Activated CD8-positive, alpha-beta memory T cell treated with anti-CD3 and anti-CD28 coated beads, Interleukin-2, amount 50 U/mL, for 1 hour (primary cell): ENCODE measurements around the gene KCNQ4.

ENCODE experiments used
- DNase-seq: peaks from one replicate; pipeline ENCODE4 v3.0.0-alpha.2; 2020; ENCODE audit errors: extremely low read depth

The KCNQ4 gene

DNA sequence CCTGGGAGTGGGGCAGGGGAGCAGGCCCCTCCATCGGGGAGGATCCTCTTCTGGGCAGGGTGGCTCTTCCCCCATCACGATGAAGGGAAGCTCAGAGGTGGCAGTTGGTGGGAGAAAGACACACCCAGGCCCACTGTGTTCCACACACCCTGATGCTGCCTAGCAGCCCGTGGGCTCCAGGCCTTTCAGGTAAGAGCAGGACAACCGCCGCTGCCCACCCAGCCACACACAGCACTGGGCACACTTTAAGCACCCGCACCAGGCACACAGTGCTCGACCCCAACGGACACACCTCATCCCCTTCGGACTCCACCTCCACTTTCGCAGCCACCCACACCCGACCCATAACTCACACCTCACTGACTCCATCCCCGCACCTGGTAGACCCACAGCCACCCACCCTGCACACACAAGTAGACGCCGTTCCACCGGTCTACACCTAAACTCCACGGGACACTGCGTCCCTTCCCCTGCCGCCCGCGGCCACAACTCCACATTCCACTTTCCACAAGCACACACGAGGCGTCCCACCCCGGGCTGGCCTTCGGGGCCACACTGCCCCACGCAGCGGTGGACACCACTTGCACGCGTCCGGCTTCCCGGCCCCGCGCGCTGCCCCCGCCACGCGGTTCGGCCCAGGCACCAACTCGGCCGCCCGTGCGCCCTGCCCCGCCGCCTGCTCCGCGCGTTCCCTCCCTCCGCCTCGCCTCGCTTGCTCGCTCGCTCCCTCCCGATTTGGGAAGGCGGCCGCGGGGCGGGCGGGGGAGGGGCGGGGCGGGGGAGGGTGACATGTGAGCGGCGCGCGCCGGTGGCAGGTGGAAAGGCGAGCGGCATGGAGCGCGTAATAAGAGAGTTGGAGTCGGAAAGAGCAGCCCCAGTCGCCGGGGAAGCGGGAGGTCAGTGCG lies at the start of gene KCNQ4:
KCNQ4 (plus strand) TSS at position 787 of the 905 bp plus-strand sequence. CDS start 307 bp downstream, outside the sequence.
- no peak for DNase-seq

DNA sequence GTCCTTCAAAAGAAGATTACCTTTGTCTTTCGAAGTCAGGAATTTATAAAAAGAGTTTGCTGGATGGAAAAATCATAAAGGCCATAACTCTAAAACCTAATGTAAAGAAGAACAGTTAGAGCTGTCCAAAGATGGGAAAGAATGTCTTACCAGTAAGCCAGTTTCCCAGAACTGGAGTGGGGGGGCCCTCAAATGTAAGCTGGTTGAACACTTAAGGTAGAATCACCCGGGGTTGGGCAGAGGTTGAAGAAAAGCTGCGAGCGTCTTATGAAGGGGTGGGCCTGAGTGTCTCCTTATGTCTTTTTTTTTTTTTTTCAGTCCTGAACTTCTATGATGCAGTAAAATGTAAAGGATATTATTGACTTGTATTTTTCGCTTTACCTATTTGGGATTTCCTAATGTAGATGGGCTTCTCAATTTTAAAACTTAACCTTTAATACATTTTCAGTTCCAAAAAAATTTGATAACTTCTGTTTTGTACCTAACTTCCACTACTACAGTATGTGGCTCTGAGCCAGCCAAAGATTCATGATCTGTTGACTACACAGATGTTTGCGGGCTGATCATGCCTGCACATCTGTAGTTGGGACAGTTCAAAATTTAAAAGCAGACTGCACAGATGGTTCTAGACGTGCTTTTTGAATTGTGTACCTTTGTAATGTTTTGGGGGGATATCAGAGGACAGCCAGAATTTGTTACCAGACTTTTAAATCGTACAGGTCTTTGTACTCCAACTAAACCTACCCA lies 48.5 kb upstream of the KCNQ4 start:
- no peak for DNase-seq

DNA sequence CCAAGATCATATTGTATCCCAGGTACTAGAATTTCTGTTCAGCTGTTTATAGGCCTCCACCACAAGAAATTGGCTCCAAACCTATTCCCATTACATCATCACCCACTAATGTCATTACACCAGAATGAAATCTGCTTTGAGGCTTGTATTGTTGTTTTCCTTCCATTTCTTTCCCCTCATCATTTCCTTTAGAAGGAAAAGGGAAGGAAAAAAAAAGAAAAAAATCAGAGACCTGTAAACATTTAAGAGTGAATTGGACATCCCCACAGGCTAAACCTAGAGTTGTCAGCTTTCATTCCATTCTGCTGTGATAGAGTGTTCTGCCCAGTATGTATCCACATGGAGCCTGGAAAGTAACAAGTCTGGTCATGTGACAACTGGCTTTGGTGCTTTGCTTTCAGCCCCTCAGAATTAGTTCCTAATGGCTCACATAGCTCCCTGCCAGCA lies 47.5 kb upstream of the KCNQ4 start:
- DNase-seq = no peak

DNA sequence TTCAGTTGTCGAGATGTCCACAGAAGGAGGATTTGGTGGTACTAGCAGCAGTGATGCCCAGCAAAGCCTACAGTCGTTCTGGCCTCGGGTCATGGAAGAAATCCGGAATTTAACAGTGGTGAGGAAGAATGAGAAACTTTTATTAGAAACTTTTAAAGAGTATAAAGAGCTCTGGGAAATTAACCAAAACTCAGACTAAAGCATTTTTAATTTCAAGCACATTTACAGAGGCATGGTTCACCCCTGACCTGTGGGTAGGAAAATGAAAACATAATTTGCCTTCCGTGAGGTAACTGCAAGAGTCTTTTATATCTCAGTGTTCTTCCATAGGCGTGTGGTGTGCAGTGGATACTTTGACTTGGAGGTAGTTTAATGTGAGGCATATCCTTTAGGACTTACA lies 44.8 kb upstream of the KCNQ4 start:
- DNase-seq = no peak

DNA sequence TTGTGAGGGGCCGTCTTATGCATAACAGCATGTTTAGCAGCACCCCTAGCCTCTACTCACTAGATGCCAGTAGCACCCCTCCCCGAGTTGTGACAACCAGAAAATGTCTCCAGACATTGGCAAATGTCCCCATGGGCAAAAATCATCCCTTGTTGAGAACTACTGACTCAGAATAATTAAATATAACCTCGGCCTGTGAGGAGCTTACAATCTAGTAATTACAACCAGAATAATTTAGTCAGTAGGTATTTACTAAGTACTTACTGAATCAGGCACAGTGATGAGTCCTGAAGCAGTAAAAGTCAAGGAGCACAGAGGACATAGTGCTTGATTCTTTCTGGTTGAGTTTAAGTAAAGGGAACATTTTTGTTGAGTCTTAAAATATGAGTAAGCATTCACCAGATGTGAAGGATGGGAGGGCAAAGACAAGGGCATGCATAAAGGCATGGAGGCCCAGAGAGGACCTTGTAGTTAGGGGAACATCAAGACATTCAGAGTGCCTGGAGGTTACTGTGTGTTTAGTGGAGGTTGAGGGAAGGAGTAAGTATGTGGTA lies 44.1 kb upstream of the KCNQ4 start:
- no peak for DNase-seq

DNA sequence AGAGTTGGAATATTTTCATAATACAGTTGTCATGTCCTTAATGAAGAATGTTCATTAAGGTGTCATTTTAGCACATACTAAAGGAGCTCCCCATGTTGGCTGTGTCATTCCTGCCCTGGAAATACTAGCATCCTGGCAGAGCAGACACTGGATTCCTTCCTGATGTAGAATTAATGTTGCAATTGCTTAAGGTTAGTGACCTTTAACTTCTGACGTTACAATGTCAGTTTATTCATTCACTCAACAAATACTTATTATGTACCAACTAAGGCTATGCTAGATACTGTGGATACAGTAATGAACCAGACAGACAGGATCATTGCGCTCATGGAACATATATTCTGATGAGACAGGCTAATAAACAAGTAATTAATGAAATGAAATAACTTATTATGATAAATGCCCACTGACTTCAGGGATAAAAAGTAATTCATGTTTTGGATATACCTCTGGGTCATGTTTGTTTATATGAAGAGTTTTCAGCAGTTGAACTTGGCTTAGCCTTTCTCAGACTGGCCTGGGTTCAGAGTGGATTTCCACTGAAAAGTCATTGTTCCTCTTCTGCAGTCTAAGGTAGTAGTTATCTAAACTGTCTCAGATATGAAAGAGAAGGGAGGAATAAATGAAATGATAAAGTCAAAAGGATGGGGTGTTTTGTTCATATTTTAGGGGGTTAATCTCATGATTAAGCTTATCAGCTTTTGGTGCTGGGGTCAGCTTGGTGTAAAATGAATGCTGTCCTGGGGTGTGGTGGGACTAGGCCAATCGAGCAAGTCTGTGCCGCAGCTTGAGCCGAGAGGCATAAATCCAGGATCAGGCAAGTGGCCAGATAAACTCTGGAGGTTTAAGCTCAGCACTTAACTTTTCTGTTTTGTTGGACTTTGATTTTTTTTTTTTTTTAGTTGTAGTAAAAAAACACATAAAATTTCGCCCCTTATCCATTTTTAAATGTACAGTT lies 43.3 kb upstream of the KCNQ4 start:
- DNase-seq = no peak

DNA sequence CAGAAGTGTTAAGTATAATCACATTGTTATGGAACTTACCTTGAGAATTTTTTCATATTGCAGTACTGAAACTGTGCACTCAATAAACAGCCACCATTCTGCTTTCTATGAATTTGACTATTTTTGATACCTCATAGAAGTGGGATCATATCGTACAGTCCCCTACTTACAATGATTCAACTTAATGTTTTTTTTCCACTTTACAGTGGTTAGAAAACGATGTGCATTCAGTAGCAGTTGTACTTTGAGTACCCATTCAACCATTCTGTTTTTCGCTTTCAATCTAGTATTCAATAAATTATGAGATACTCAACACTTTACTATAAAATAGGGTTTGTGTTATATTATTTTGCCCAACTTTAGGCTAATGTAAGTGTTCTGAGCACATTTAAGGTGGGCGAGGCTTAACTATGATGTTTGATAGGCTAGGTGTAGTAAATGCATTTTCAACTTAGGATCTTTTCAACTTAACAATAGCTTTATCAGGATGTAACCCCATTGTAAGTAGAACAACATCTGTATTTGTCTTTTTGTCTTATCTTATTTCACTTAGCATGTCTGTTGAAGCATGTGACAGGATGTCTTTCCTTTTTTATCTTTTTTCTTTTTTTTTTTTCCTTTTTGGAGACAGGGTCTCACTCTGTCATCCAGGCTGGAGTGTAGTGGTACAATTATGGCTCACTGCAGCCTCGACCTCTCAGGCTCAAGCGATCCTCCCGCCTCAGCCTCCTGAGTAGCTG lies 42.4 kb upstream of the KCNQ4 start:
- DNase-seq = no peak

DNA sequence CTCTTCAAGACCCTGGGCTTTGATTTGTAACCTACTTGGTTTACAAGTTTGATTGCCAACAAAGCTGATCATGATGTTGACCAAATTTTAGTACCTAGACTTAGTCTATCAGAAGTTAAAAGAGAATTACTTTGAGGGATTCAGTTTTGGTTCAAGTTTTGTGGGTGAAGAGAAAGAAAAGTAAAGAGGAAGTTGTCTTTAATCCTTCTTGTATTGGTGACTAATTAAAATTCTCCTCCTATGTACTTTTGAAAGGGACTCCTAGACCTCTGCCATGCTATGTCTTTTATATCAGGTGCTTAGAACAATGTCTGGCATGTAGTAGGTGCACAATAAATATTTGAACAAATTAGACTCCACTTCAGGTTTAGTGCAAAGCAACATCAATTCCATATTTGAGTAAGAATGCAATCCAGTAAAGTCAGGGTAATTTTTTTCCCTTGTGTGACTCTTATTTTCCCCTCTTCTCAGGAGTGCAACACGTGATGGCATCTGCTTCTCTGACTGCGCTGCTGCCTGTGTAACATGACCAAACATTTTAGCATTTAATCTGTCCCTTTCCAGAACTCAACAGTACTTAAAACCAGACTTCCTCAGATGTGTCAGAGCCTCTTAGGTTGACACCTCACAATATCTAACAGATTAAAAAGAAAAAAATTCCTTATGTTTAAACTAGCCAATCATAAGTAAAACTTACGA lies 41.1 kb upstream of the KCNQ4 start:
- DNase-seq = no peak

DNA sequence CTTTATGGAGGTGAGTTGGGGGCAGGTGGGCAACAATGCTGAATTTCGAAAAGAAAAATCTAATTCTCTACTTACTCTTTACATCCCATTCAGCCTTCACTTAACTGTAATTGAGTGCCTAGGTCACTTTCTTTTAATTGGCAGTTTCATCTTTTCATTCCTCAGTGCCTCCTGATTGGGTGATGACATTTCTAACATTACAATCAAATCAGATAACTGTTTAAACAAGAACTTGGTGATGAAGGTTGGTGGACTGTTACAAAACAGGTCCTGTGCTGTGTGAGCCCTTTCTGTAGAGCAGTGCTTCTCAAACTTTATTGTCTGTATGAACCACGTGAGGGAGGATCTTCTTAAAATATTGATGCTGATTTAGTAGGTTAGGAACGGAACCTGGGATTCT lies 40.1 kb upstream of the KCNQ4 start:
- DNase-seq = no peak

DNA sequence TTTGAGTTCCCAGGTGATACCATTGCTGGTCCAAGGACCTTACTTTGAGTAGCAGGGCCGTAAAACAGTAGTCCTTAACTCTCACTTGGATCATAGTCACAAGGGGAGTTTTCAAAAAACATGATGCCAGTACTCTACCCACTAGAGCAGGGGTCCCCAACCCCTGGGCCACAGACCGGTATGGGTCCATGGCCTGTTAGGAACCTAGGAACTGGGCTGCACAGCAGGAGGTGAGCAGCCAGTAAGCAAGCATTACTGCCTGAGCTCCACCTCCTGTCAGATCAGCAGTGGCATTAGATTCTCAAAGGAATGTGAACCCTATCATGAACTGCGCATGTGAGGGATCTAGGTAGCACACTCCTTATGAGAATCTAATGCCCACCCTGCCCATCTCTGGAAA lies 39.7 kb upstream of the KCNQ4 start:
- no peak for DNase-seq

DNA sequence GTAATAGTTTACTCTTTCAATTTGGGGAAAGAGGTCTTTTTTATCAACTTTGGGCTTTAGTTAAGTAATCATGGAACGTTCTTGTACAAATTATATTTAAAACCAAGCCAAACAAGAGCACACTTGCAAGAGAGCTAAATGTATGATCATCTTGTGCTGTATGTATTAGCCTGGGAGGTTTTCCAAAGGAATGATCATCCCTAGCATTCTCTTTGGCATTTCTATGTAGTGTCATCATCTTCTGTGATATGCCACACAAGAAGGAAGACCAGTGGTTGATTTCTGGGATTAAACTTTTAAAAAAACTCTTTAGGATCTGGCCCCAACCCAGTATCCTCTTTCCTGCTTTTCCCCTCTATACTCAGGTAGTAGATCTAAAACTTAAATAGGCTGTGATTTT lies 38.4 kb upstream of the KCNQ4 start:
- DNase-seq = no peak

DNA sequence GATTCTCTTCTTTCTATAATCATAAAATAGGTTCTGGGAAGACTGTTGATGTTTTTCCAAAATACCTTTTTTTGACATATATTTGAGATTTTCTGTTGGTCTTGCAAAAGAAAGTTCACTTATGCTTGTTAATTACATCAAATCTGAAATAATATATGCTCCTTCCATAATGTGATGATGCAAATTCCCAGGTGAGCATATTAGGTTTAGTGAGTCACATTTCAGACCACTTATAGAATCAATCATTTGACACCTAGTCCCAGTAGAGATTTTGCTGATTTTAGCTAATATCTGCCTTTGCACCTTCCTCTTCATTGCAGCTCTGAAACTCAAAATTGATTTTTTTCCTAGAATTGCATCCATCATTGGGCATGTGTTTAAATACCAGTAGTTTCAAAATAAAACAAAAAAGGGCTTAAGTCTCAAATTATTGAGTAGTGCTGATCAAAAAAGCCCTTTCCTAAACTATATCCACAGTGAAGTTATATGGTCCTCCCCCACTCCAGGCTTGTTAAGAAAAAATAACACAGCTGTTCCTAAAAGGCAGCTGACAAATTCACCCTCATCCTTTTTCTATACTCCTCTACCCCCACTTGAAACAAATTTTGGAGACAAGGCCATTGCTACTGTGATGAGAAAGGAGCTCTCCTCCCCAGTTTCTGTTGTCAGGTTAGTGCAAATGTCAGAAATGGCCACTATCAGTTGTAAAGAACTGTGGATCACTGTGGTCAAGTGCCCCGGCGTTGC lies 37.1 kb upstream of the KCNQ4 start:
- no peak for DNase-seq

DNA sequence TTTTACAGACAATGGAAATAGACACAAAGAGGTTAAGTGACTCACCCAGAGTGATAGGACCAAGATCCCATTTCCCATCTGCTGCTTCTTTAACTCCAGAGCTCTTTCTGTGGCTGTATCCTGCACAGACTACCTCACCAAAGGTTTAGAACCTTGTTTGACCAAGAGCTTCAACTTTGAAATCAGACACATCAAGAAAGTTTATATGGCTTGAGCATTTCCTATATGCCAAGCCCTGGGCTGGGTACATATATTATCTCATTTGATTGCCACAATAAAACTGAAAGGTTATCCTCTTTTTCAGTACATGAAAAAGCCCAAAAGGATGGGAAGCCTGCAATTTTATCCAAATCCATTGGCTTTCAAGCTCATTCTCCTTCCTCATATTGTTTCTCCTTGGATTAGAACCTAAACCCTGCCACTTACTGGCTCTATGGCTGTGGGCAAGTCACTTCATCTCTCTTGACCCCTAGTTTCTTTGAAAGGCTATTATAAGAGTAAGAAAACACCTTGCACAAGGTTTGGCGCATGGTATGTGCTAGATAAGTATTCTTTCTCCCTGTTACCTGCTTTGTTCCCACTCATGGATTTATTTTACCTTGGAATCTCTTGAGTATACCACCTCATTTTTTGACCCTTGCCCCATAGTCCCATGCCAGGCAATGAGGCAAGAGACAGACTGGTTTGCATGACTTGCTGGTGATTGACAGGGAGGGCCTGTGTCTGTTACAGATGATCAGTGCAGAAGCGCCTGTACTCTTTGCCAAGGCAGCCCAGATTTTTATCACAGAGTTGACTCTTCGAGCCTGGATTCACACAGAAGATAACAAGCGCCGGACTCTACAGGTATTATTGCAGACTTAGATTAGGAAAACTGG lies 34.5 kb upstream of the KCNQ4 start:
- no peak for DNase-seq

DNA sequence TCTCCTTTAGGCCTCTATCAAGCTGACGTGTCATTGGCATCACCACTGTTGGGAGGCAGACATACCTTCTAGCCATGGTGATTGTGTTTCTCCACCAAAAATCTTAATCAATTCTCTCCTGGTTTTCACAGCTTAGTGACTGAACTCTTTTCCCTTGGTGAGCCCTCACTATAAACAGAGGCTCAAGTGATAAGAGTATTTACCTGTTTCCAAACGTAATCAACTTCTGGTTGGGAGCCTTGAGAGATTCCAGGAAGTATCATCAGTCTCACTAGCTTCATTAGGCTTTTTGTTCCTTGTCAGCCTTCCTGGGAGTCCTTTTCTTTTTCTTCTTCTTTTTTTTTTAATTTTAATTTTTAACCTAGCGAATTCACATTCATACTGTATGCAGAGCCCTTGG lies 33.8 kb upstream of the KCNQ4 start:
- DNase-seq = no peak

DNA sequence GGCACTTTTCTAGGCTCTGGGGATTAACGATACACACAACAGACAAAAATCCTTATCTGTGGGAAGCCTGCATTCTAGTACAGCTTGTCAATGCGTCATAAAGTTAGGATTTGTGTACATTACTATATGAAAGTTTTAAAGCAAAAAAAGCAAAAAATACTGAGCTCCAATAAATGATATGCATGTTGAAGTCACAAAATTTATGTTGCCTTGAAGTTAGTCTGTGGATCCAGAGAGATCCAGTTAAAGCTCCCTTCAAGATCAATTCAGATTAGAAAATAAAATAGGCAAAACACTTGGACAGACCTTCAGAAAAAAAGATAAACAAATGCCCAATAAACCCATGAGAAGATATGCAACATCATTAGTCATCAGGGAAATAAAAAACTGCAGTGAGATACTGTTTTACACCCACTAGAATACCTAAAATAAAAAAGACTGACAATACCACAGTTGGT lies 33.1 kb upstream of the KCNQ4 start:
- no peak for DNase-seq

DNA sequence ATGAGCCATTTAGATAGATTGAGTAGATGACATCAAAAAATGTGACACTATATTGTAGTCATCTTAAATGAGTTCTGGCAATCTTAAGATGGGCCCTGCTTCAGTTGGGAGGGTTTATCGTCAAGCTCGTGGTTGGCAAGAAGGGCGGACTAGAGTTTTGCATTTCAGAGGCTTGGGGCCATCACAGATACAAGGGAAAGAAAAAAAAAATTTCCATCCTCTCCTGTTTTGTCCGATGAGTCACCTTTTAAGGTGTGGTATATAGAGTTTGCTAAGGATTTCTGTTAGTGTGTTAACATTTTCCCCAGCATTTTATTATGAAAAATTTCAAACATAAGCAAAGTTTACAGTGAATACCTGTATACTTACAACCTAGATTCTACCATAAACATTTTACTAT lies 31.8 kb upstream of the KCNQ4 start:
- no peak for DNase-seq

DNA sequence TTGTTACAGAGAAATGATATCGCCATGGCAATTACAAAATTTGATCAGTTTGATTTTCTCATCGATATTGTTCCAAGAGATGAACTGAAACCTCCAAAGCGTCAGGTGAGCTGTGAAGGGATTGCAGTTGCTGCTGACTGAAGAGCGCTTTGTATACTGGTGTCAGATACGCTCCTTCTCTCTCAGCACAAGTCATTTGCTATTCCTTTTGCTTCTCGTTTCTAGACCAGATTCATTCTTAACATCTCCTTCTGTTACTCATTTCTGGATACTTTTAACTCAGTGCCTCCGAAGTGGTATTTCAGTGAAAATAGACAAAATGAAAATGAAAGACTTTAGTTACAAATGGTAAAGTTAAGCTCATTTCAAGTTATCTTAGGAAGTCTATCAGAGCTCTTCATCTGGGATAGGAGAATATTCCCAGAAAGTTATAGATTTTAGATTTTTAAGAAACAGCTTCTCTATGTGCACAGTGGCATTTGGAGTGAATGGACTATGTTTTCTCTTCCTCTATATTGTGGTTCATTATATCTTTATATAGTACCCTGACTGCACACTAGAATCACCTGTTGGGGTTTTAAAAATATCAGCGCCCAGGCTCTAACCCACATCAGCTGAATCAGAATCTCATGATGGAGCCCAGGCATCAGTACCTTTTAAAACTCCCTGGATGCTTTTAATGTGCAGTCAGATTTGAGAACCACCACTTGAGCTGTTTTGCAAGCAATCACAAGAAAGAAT lies 30.3 kb upstream of the KCNQ4 start:
- no peak for DNase-seq

DNA sequence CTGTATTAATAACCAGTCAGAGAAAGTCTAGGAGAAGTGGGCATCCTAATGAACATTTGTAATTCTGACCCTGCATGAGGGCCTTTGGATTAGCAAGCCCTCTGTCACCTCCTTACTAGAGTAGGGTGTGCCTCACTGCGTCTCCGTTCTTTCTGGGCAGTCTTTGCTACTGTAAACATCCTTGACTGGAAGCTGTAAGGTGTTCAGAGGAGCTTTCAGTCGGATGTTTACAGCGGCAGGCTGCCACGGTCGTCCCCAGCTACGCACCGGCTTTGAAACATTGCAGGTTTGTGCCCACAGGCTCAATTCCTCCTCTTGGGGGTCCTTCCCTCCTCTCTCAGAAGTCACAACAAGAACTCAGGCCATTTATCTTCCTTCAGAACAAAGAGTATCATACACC lies 29.4 kb upstream of the KCNQ4 start:
- no peak for DNase-seq
